OCI-LY1 (cell line): ENCODE data around the gene EIF3J.

Experiments
- H2AFZ ChIP-seq: fragments of 200-600 bp; sonication (generic), shearing (Covaris generic); 2 replicates; pipeline ENCODE4 v1.6.0; 2014; ENCODE audit warnings: antibody characterized with exemption, mild to moderate bottlenecking, low read length
- H3F3A ChIP-seq: fragments of 200-600 bp; sonication (generic), shearing (Covaris generic); 2 replicates; pipeline ENCODE4 v1.6.0; 2014; ENCODE audit warnings: mild to moderate bottlenecking, antibody characterized with exemption, low read length, moderate library complexity; ENCODE audit not compliant: insufficient read depth
- H3K27ac ChIP-seq: fragments of 200-600 bp; sonication (generic); 2 replicates; pipeline ENCODE4 v1.5.1; 2014; ENCODE audit warnings: low read length, mixed run types, mild to moderate bottlenecking, low read depth; ENCODE audit not compliant: poor library complexity, severe bottlenecking
- H3K27me3 ChIP-seq: fragments of 200-600 bp; sonication (generic); 2 replicates; pipeline ENCODE4 v1.6.0; 2014; ENCODE audit warnings: antibody characterized with exemption, mild to moderate bottlenecking, low read length, moderate library complexity; ENCODE audit not compliant: insufficient read depth
- H3K36me3 ChIP-seq: fragments of 200-600 bp; sonication (generic); 2 replicates; pipeline ENCODE4 v1.6.1; 2014; ENCODE audit warnings: mild to moderate bottlenecking, antibody characterized with exemption, low read length, moderate library complexity, mixed read lengths; ENCODE audit not compliant: insufficient read depth
- H3K4me1 ChIP-seq: fragments of 200-600 bp; sonication (generic); 2 replicates; pipeline ENCODE4 v1.5.1; 2014; ENCODE audit warnings: mild to moderate bottlenecking, low read length, moderate library complexity; ENCODE audit not compliant: insufficient read depth, severe bottlenecking
- H3K4me2 ChIP-seq: fragments of 200-600 bp; sonication (generic), shearing (Covaris generic); 2 replicates; pipeline ENCODE4 v1.6.1; 2014; ENCODE audit warnings: low read length
- H3K4me3 ChIP-seq: fragments of 200-600 bp; sonication (generic); 2 replicates; pipeline ENCODE4 v1.5.1; 2014; ENCODE audit warnings: low read length, low read depth, mild to moderate bottlenecking, mixed read lengths; ENCODE audit not compliant: poor library complexity, severe bottlenecking
- H3K79me2 ChIP-seq: fragments of 200-600 bp; shearing (Covaris generic); 2 replicates; pipeline ENCODE4 v1.6.1; 2016; ENCODE audit warnings: mixed run types, low read length, mixed read lengths; ENCODE audit not compliant: insufficient read depth
- H3K9ac ChIP-seq: fragments of 200-600 bp; sonication (generic), shearing (Covaris generic); 2 replicates; pipeline ENCODE4 v1.6.1; 2014; ENCODE audit warnings: mild to moderate bottlenecking, low read length, mixed read lengths
- H3K9me2 ChIP-seq: fragments of 200-600 bp; sonication (generic), shearing (Covaris generic); 2 replicates; pipeline ENCODE4 v1.6.1; 2014; ENCODE audit warnings: low read depth, mild to moderate bottlenecking, low read length, mixed read lengths
- H3K9me3 ChIP-seq: fragments of 200-600 bp; shearing (Covaris generic); 2 replicates; pipeline ENCODE4 v1.6.1; 2014; ENCODE audit warnings: low read length, mixed read lengths
- H4K20me1 ChIP-seq: fragments of 200-600 bp; sonication (generic), shearing (Covaris generic); 2 replicates; pipeline ENCODE4 v1.6.0; 2016; ENCODE audit warnings: mild to moderate bottlenecking, low read length; ENCODE audit not compliant: insufficient read depth
- EZH2 ChIP-seq: fragments of 200-600 bp; sonication (generic), shearing (Covaris generic); IDR thresholded peaks from 2 replicates; pipeline ENCODE4 v1.8.0; 2017; ENCODE audit warnings: borderline replicate concordance, mixed run types, mild to moderate bottlenecking, antibody characterized with exemption, low read length, moderate library complexity, mixed read lengths
- TF ChIP-seq, protein P1 (sequence below): fragments of 200-600 bp; sonication (generic), shearing (Covaris generic); IDR thresholded peaks from 2 replicates; pipeline ENCODE4 v1.5.1; 2017; ENCODE audit warnings: mild to moderate bottlenecking, antibody characterized with exemption, low read length, moderate library complexity, mixed read lengths

The EIF3J gene

DNA sequence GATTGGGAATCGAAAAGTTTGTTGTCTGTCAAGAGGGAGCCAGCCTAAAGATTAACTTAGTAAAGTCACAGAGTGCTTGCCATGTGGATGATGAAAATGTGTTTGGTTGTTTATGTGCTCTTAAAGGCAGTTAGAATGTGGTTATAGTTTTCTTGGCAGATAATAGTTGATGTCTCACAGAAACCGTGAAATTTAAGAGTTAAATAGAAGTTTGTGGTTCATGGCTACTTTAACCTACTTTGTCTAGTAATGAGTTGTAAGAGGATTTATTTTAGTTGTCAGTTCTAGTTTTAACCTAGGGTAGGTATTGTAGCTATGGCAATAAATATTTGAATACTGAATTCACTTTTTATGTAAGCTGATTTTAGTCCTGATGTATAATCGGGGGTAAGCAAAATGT is 36.4 kb upstream of the EIF3J start:
- no peaks in the 10 kb centered on the region for H4K20me1 ChIP-seq
- no peak overlapping the region for H3K4me3 ChIP-seq
- H3K9me2 ChIP-seq: no peaks in the 10 kb centered on the region
- no peaks in the 10 kb centered on the region for H3K4me1 ChIP-seq
- H3K79me2 ChIP-seq: no peaks in the 10 kb centered on the region
- H2AFZ ChIP-seq: no peak overlapping the region
- no peak overlapping the region for H3K27ac ChIP-seq
- H3K9ac ChIP-seq: no peak overlapping the region
- no peaks in the 10 kb centered on the region for H3K27me3 ChIP-seq
- no peaks in the 10 kb centered on the region for H3K9me3 ChIP-seq
- peaks cover 72% of the 10 kb centered on the region for H3K36me3 ChIP-seq
- H3F3A ChIP-seq: no peaks in the 10 kb centered on the region; the same call in 1 of the 2 replicates
- H3K4me2 ChIP-seq: no peak overlapping the region
- TF ChIP-seq, protein P1, sequence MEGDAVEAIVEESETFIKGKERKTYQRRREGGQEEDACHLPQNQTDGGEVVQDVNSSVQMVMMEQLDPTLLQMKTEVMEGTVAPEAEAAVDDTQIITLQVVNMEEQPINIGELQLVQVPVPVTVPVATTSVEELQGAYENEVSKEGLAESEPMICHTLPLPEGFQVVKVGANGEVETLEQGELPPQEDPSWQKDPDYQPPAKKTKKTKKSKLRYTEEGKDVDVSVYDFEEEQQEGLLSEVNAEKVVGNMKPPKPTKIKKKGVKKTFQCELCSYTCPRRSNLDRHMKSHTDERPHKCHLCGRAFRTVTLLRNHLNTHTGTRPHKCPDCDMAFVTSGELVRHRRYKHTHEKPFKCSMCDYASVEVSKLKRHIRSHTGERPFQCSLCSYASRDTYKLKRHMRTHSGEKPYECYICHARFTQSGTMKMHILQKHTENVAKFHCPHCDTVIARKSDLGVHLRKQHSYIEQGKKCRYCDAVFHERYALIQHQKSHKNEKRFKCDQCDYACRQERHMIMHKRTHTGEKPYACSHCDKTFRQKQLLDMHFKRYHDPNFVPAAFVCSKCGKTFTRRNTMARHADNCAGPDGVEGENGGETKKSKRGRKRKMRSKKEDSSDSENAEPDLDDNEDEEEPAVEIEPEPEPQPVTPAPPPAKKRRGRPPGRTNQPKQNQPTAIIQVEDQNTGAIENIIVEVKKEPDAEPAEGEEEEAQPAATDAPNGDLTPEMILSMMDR: no peak
- TF ChIP-seq EZH2: no peak

DNA sequence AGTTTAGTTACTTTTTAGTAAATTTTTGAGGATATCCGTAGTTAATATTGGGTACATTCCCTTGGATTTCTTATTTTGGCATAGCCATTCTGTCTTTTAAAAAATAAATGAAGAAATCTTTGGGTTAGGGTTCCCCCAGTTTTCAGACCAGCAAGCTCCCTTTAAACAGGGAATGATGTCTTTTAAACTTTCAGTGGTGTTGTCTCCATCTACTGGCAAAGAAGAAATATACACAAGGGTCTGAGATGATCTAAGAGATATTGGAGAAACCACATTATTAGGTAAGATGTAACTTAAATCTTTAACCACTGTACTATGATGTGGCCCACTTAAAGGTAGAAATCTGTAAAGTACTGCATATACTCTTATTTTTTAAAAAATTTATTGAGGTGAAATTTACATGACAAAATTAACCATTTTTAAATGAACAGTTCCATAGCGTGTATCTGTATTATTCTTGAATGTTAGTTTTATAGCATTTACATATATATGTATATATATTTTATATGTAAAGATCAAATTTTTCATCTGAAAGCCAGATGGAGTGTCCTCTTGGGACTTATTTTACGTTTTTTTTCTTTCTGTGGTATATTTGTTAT is 35.1 kb upstream of the EIF3J start:
- no peak overlapping the region for H3K27ac ChIP-seq
- no peak overlapping the region for H3K4me2 ChIP-seq
- H3K9me3 ChIP-seq: no peaks in the 10 kb centered on the region
- no peak overlapping the region for H2AFZ ChIP-seq
- no peaks in the 10 kb centered on the region for H3K4me1 ChIP-seq
- H3F3A ChIP-seq: no peaks in the 10 kb centered on the region; the same call in 1 of the 2 replicates
- H3K4me3 ChIP-seq: no peak overlapping the region
- H4K20me1 ChIP-seq: no peaks in the 10 kb centered on the region
- H3K36me3 ChIP-seq: peaks cover 66% of the 10 kb centered on the region
- TF ChIP-seq, protein P1: peak; percentile 65
- TF ChIP-seq EZH2: no peak
- no peaks in the 10 kb centered on the region for H3K79me2 ChIP-seq
- no peaks in the 10 kb centered on the region for H3K27me3 ChIP-seq
- no peak overlapping the region for H3K9ac ChIP-seq
- no peaks in the 10 kb centered on the region for H3K9me2 ChIP-seq

DNA sequence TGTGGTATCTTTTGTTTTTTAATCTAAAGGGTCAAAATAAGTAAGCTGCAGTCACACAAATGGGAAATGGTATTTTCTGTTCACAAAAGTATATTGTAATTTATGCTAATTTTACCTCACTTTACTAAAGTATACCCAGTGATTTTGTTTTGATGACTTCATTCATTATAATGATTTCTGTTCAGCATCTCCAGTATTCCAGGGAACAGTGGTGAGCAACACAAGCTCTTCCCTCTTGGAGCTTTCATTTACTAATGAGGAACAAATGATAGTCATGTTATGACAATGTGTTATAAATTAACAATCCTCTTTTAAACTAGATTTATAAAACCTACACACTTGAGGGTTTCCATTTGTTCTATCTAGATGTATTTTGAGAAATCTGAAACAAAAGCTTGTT is 20.5 kb upstream of the EIF3J start:
- Histone ChIP-seq H3K27ac (no peak overlapping the region), H3K4me2 (no peak overlapping the region), H3K9me3 (no peaks in the 10 kb centered on the region), H3K9me2 (no peaks in the 10 kb centered on the region), H3K9ac (no peak overlapping the region), H3K36me3 (peaks cover 63% of the 10 kb centered on the region), H4K20me1 (no peaks in the 10 kb centered on the region), H3K4me1 (no peaks in the 10 kb centered on the region), H3F3A (no peaks in the 10 kb centered on the region), H3K27me3 (no peaks in the 10 kb centered on the region), H3K4me3 (no peak overlapping the region), H3K79me2 (no peaks in the 10 kb centered on the region), H2AFZ (no peak overlapping the region)
- no peak for TF ChIP-seq EZH2
- TF ChIP-seq, protein P1: no peak
